HL-60 (cell line): Measurements from ENCODE around the gene THAP7.

Experiments
- DNase-seq, 2 experiments: peaks; one replicate each; pipeline ENCODE4 v3.0.0-alpha.2; 2010 to 2020; ENCODE audit warnings: low read depth in 1 of 2, low spot score in 1 of 2
- H3K27ac ChIP-seq: fragments of 250-450 bp; sonication (Bioruptor Pico); replicated peaks from 2 replicates; pipeline ENCODE4 v1.5.1; 2020; ENCODE audit warnings: mild to moderate bottlenecking, moderate library complexity
- H3K27me3 ChIP-seq: fragments of 250-450 bp; sonication (Bioruptor Pico); 2 replicates; pipeline ENCODE4 v1.5.1; 2021; ENCODE audit warnings: mild to moderate bottlenecking, moderate library complexity; ENCODE audit not compliant: insufficient read depth, poor library complexity, severe bottlenecking
- H3K4me3 ChIP-seq: replicated peaks from 2 replicates; pipeline ENCODE4 v1.5.1; 2011; ENCODE audit warnings: mild to moderate bottlenecking, control low read depth, low read length; ENCODE audit not compliant: insufficient read depth
- GABPA ChIP-seq: IDR thresholded peaks from 2 replicates; pipeline ENCODE4 v1.6.1; 2012; ENCODE audit warnings: low read depth
- POLR2AphosphoS5 ChIP-seq: IDR thresholded peaks from 2 replicates; pipeline ENCODE4 v1.6.1; 2012; ENCODE audit warnings: low read depth
- REST ChIP-seq: IDR thresholded peaks from 2 replicates; pipeline ENCODE4 v1.6.1; 2012; ENCODE audit warnings: low read depth; ENCODE audit not compliant: insufficient replicate concordance
- SPI1 ChIP-seq: IDR thresholded peaks from 2 replicates; pipeline ENCODE4 v1.6.1; 2012; ENCODE audit warnings: low read depth, mild to moderate bottlenecking, borderline replicate concordance
- TF ChIP-seq, protein P1 (sequence below): IDR thresholded peaks from one replicate; pipeline ENCODE4 v1.5.1; 2011; ENCODE audit warnings: low read length, control low read depth, inconsistent platforms; ENCODE audit not compliant: insufficient read depth

The THAP7 gene

GRCh38 chr22:20960609-20961008 lies 41.3 kb downstream of the THAP7 start:
- no peak for TF ChIP-seq SPI1
- no peak for TF ChIP-seq POLR2AphosphoS5
- TF ChIP-seq, protein P1, sequence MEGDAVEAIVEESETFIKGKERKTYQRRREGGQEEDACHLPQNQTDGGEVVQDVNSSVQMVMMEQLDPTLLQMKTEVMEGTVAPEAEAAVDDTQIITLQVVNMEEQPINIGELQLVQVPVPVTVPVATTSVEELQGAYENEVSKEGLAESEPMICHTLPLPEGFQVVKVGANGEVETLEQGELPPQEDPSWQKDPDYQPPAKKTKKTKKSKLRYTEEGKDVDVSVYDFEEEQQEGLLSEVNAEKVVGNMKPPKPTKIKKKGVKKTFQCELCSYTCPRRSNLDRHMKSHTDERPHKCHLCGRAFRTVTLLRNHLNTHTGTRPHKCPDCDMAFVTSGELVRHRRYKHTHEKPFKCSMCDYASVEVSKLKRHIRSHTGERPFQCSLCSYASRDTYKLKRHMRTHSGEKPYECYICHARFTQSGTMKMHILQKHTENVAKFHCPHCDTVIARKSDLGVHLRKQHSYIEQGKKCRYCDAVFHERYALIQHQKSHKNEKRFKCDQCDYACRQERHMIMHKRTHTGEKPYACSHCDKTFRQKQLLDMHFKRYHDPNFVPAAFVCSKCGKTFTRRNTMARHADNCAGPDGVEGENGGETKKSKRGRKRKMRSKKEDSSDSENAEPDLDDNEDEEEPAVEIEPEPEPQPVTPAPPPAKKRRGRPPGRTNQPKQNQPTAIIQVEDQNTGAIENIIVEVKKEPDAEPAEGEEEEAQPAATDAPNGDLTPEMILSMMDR = no peak
- TF ChIP-seq GABPA = no peak
- no peak for TF ChIP-seq REST
- no peak overlapping the region for H3K4me3 ChIP-seq
- no peak overlapping the region for H3K27ac ChIP-seq
- DNase-seq = no peak
- H3K27me3 ChIP-seq = no peaks in the 10 kb centered on the region

GRCh38 chr22:20959578-20960461 lies 42.1 kb downstream of the THAP7 start:
- no peak overlapping the region for H3K27ac ChIP-seq
- H3K4me3 ChIP-seq = no peak overlapping the region
- TF ChIP-seq POLR2AphosphoS5 (no peak), SPI1 (no peak), REST (no peak), GABPA (no peak)
- TF ChIP-seq, protein P1 = no peak
- no peaks in the 10 kb centered on the region for H3K27me3 ChIP-seq
- no peak for DNase-seq

DNA sequence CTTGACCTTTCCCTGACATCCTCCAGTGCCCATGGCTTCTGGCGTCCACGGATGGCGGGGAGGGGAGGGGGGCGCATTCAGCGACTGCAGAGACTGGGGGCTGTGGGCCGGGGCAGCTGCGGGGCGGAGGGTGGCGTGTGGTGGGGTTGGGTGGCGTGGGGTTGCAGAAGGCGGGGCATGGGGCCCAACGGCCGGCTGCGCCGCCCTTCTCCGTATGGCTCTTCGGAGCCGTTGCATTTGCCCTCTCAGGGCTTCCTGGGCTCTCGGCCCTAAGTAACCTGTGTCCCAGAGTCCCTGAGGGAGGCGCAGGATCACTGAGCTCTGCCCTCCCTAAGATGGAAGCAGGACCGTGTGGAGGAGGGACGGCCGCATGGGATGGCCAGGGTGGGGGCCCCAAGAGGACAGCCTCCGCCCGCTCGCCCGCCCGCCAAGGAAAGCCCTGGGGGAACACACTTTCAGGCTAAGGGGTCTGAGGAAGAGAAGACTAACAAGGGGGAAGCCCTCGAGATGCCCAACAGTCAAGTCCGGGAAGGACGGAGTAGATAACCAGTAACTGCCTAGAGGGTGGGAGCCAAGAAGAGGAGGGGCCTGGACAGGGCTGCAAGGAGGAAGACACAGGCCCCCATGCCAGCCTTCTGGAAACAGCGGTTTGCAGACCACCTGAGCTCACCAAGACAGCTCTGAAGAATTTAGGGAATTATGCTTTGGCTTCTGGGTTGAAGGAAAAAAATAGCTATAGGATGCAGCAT lies 44.1 kb downstream of the THAP7 start:
- DNase-seq = peak; percentile 49 to 66
- peak overlapping the region; percentile 84 for H3K4me3 ChIP-seq
- H3K27ac ChIP-seq = peak overlapping the region; percentile 79
- TF ChIP-seq, protein P1 = no peak
- no peak for TF ChIP-seq SPI1
- no peak for TF ChIP-seq GABPA
- no peak for TF ChIP-seq POLR2AphosphoS5
- TF ChIP-seq REST = no peak
- H3K27me3 ChIP-seq = no peaks in the 10 kb centered on the region
